Liver (tissue), 9 donors: Measurements from ENCODE around the gene CDH13. TPM values are rescaled to one million over a fixed set of nuclear protein-coding genes. Genes with fewer than 3 reads are reported as not detected.

Experiments used
- DNase-seq: peaks from one replicate; pipeline ENCODE4 v3.0.0-alpha.2; 2017; ENCODE audit warnings: low spot score
- H3K27ac ChIP-seq, 2 donors: one replicate each; pipeline ENCODE4 v1.7.0; 2013; ENCODE audit warnings: inconsistent platforms in 2 of 2, low read length in 2 of 2, control low read depth in 1 of 2, low read depth in 1 of 2, mild to moderate bottlenecking in 1 of 2
- H3K27me3 ChIP-seq, 4 donors: one replicate each; pipeline versions ENCODE4 v1.6.1 to v1.7.0; 2013; ENCODE audit warnings: low read length in 3 of 4, inconsistent platforms in 1 of 4, mild to moderate bottlenecking in 1 of 4, moderate library complexity in 1 of 4; ENCODE audit not compliant: control insufficient read depth in 4 of 4, insufficient read depth in 4 of 4
- H3K36me3 ChIP-seq, 4 donors: one replicate each; pipeline versions ENCODE4 v1.6.1 to v1.7.0; 2013; ENCODE audit warnings: low read length in 3 of 4, mild to moderate bottlenecking in 3 of 4, low read depth in 1 of 4, moderate library complexity in 1 of 4; ENCODE audit not compliant: control insufficient read depth in 4 of 4, insufficient read depth in 3 of 4
- H3K4me1 ChIP-seq, 4 donors: one replicate each; pipeline versions ENCODE4 v1.6.1 to v1.7.0; 2013; ENCODE audit warnings: low read length in 3 of 4, mild to moderate bottlenecking in 3 of 4, moderate library complexity in 1 of 4; ENCODE audit not compliant: control insufficient read depth in 4 of 4, insufficient read depth in 4 of 4
- H3K4me3 ChIP-seq, 3 donors: one replicate each; pipeline versions ENCODE4 v1.6.1 to v1.7.0; 2013; ENCODE audit warnings: low read length in 3 of 3, control low read depth in 1 of 3, low read depth in 1 of 3, mild to moderate bottlenecking in 1 of 3
- H3K9ac ChIP-seq, 2 donors: one replicate each; pipeline ENCODE4 v1.7.0; 2013; ENCODE audit warnings: low read length in 2 of 2, mild to moderate bottlenecking in 2 of 2, moderate library complexity in 2 of 2, control low read depth in 1 of 2, low read depth in 1 of 2
- H3K9me3 ChIP-seq, 4 donors: one replicate each; pipeline versions ENCODE4 v1.6.1 to v1.7.0; 2013; ENCODE audit warnings: low read length in 3 of 4; ENCODE audit not compliant: control insufficient read depth in 4 of 4
- ATF3 ChIP-seq: IDR thresholded peaks from 2 replicates; pipeline ENCODE4 v1.6.1; 2016; ENCODE audit warnings: antibody characterized with exemption
- CTCF ChIP-seq: fragments of 150-350 bp; IDR thresholded peaks from 2 replicates; pipeline ENCODE4 v1.5.1; 2017; ENCODE audit warnings: improper control_type of control experiment, low read depth, low read length; ENCODE audit not compliant: missing input control
- EGR1 ChIP-seq, 2 donors: IDR thresholded peaks; 2 replicates each; pipeline ENCODE4 v1.6.1; 2016 to 2018; ENCODE audit warnings: antibody characterized with exemption in 2 of 2, low read depth in 2 of 2
- FOXA1 ChIP-seq: IDR thresholded peaks from 2 replicates; pipeline ENCODE4 v1.6.1; 2016; ENCODE audit warnings: antibody characterized with exemption
- FOXA2 ChIP-seq: IDR thresholded peaks from 2 replicates; pipeline ENCODE4 v1.6.1; 2016; ENCODE audit warnings: antibody characterized with exemption
- GABPA ChIP-seq, 2 donors: IDR thresholded peaks in 1 of 2; conservative IDR thresholded peaks in 1 of 2; 2 replicates each; pipeline ENCODE4 v1.6.1; 2016; ENCODE audit warnings: antibody characterized with exemption in 2 of 2, mild to moderate bottlenecking in 1 of 2, moderate library complexity in 1 of 2
- HNF4A ChIP-seq, 2 donors: conservative IDR thresholded peaks; 2 replicates each; pipeline ENCODE4 v1.6.1; 2016; ENCODE audit warnings: antibody characterized with exemption in 2 of 2, mild to moderate bottlenecking in 2 of 2
- HNF4G ChIP-seq: IDR thresholded peaks from 2 replicates; pipeline ENCODE4 v1.6.1; 2016; ENCODE audit warnings: antibody characterized with exemption
- JUND ChIP-seq, 2 donors: IDR thresholded peaks; 2 replicates each; pipeline ENCODE4 v1.6.1; 2016; ENCODE audit warnings: antibody characterized with exemption in 2 of 2
- MAX ChIP-seq: IDR thresholded peaks from 2 replicates; pipeline ENCODE4 v1.6.1; 2016; ENCODE audit warnings: antibody characterized with exemption
- NR2F2 ChIP-seq: IDR thresholded peaks from 2 replicates; pipeline ENCODE4 v1.6.1; 2016; ENCODE audit warnings: antibody characterized with exemption
- RAD21 ChIP-seq, 2 donors: IDR thresholded peaks; 2 replicates each; pipeline ENCODE4 v1.6.1; 2016; ENCODE audit warnings: antibody characterized with exemption in 2 of 2, mild to moderate bottlenecking in 2 of 2
- REST ChIP-seq: IDR thresholded peaks from 2 replicates; pipeline ENCODE4 v1.6.1; 2016; ENCODE audit warnings: antibody characterized with exemption, mild to moderate bottlenecking
- RXRA ChIP-seq, 2 donors: IDR thresholded peaks; 2 replicates each; pipeline ENCODE4 v1.6.1; 2017 to 2018; ENCODE audit warnings: antibody characterized with exemption in 2 of 2, mild to moderate bottlenecking in 1 of 2
- SP1 ChIP-seq: IDR thresholded peaks from 2 replicates; pipeline ENCODE4 v1.6.1; 2018; ENCODE audit warnings: antibody characterized with exemption, mild to moderate bottlenecking
- TAF1 ChIP-seq: conservative IDR thresholded peaks from 2 replicates; pipeline ENCODE4 v1.6.1; 2016; ENCODE audit warnings: antibody characterized with exemption, mild to moderate bottlenecking
- YY1 ChIP-seq: IDR thresholded peaks from 2 replicates; pipeline ENCODE4 v1.6.1; 2016; ENCODE audit warnings: antibody characterized with exemption, mild to moderate bottlenecking
- ZBTB33 ChIP-seq: IDR thresholded peaks from 2 replicates; pipeline ENCODE4 v1.6.1; 2016; ENCODE audit warnings: antibody characterized with exemption
- polyA plus RNA-seq, 2 donors: library from polyadenylated mRNA; stranded (reverse) in 1 of 2; unstranded in 1 of 2; fragments of 200-250 nt in 1 of 2; fragments of >200 nt in 1 of 2; fragmentation: Nextera tagmentation in 1 of 2; extraction: Ambion mirVana in 1 of 2; gene quantifications; one replicate each; pipeline versions ENCODE4 v1.2.1 to v1.2.3, GENCODE V29; 2013 to 2015
- total RNA-seq, 2 donors: library from RNA; depleted of rRNA; stranded (reverse); fragments of >200 nt; gene quantifications; one replicate each; pipeline ENCODE4 v1.2.3, GENCODE V29; 2014
- donor health status: healthy.
- donor health status: healthy.
- donor health status: healthy.
- donor health status: healthy.
- donor health status: healthy.

The CDH13 gene
- total and polyA plus RNA-seq, 4 donors, result 0.21 to 1.5 (median 0.58) TPM

GRCh38 chr16:83509316-83509715 lies 882.5 kb downstream of the CDH13 start:
- no peak for TF ChIP-seq FOXA1
- TF ChIP-seq YY1, result no peak
- no peak for TF ChIP-seq RAD21 (IDR thresholded peaks at IDR 0.05)
- TF ChIP-seq NR2F2, result no peak
- no peak for TF ChIP-seq REST
- TF ChIP-seq GABPA (IDR thresholded peaks at IDR 0.05 in 1 of 2, conservative IDR thresholded peaks at IDR 0.05 in 1 of 2), result no peak
- no peak for TF ChIP-seq RXRA (IDR thresholded peaks at IDR 0.05)
- no peak for TF ChIP-seq JUND (IDR thresholded peaks at IDR 0.05)
- no peak for TF ChIP-seq ZBTB33
- no peak for TF ChIP-seq TAF1
- no peak for TF ChIP-seq FOXA2
- no peak for TF ChIP-seq CTCF
- TF ChIP-seq HNF4G, result no peak
- no peak for TF ChIP-seq SP1
- no peak for TF ChIP-seq ATF3
- TF ChIP-seq EGR1 (IDR thresholded peaks at IDR 0.05; ENCODE audit: low read depth in 2 of 2), result no peak
- no peak for TF ChIP-seq MAX
- TF ChIP-seq HNF4A (conservative IDR thresholded peaks at IDR 0.05), result no peak
- H3K4me1 ChIP-seq, result no peaks in the 10 kb centered on the region
- no peak overlapping the region for H3K27ac ChIP-seq
- no peak overlapping the region for H3K4me3 ChIP-seq
- no peaks in the 10 kb centered on the region for H3K27me3 ChIP-seq
- no peaks in the 10 kb centered on the region for H3K36me3 ChIP-seq
- H3K9ac ChIP-seq, result no peak overlapping the region
- H3K9me3 ChIP-seq, result no peaks in the 10 kb centered on the region
- DNase-seq, result no peak
